H1 (cell line): ENCODE results near the gene GPS2. TPM values are rescaled to one million over a fixed set of nuclear protein-coding genes. Genes with fewer than 3 reads are reported as not detected.

ENCODE experiments used
- CTCF ChIA-PET: fragments of 300-600 bp; sonication (Branson Sonifier 250); formaldehyde crosslinking; loops from one replicate; lab custom pipeline; 2021; ENCODE audit not compliant: partially characterized antibody; lab: Charles Lee
- POLR2A ChIA-PET: fragments of 300-600 bp; sonication (Branson Sonifier 250); formaldehyde crosslinking; loops from one replicate; lab custom pipeline; 2021; ENCODE audit warnings: inconsistent platforms; ENCODE audit not compliant: partially characterized antibody; lab: Charles Lee
- DNase-seq, 2 experiments: peaks; one replicate each; pipeline versions ENCODE4 v3.0.0 to v3.0.0-alpha.2; 2010 to 2022; ENCODE audit warnings: low spot score in 2 of 2, low read depth in 1 of 2, mixed read lengths in 1 of 2
- FAIRE-seq: peaks from 2 replicates; lab custom pipeline; 2011; peaks lifted over from hg19 to GRCh38; lab: Jason Lieb, UNC
- H2AFZ ChIP-seq: 2 replicates; pipeline ENCODE4 v1.8.1; 2012; ENCODE audit warnings: low read length, inconsistent platforms
- H2AK5ac ChIP-seq: 2 replicates; pipeline ENCODE4 v1.6.1; 2013; ENCODE audit warnings: low read depth, low read length
- H2BK120ac ChIP-seq: replicated peaks from 2 replicates; pipeline ENCODE3; 2013; ENCODE audit warnings: low read depth, low read length, inconsistent platforms
- H2BK12ac ChIP-seq: 2 replicates; pipeline ENCODE4 v1.6.1; 2013; ENCODE audit warnings: low read depth, low read length
- H2BK15ac ChIP-seq: 2 replicates; pipeline ENCODE4 v1.6.1; 2013; ENCODE audit warnings: low read length
- H2BK20ac ChIP-seq: 2 replicates; pipeline ENCODE4 v1.6.1; 2013; ENCODE audit warnings: low read length
- H2BK5ac ChIP-seq: 2 replicates; pipeline ENCODE4 v1.6.1; 2013; ENCODE audit warnings: low read depth, low read length
- H3K14ac ChIP-seq: 2 replicates; pipeline ENCODE4 v1.6.1; 2013; ENCODE audit warnings: inconsistent platforms; ENCODE audit not compliant: insufficient read length
- H3K18ac ChIP-seq: 2 replicates; pipeline ENCODE4 v1.6.1; 2013; ENCODE audit warnings: low read length; ENCODE audit errors: extremely low read depth
- H3K23ac ChIP-seq: 2 replicates; pipeline ENCODE4 v1.6.1; 2013; ENCODE audit warnings: inconsistent platforms; ENCODE audit not compliant: insufficient read length
- H3K23me2 ChIP-seq: 2 replicates; pipeline ENCODE4 v1.6.1; 2013; ENCODE audit warnings: low read depth, low read length
- H3K27ac ChIP-seq: 2 replicates; pipeline ENCODE4 v1.6.1; 2011; ENCODE audit warnings: low read depth, low read length, inconsistent platforms
- H3K27me3 ChIP-seq, 4 experiments: replicated peaks in 1 of 4; 1 replicate in 1 of 4; 2 replicates in 3 of 4; pipeline versions ENCODE4 v1.6.1 to v1.8.1; 2011 to 2013; ENCODE audit warnings: low read length in 3 of 4, mild to moderate bottlenecking in 3 of 4, inconsistent platforms in 2 of 4, mixed read lengths in 2 of 4, moderate library complexity in 1 of 4; ENCODE audit not compliant: control insufficient read depth in 3 of 4, insufficient read depth in 3 of 4; ENCODE audit errors: extremely low read depth in 1 of 4
- H3K36me3 ChIP-seq, 4 experiments: 2 replicates each; pipeline versions ENCODE4 v1.6.1 to v1.8.1; 2011 to 2013; ENCODE audit warnings: mild to moderate bottlenecking in 4 of 4, low read length in 3 of 4, moderate library complexity in 2 of 4, control low read depth in 1 of 4, inconsistent platforms in 1 of 4; ENCODE audit not compliant: insufficient read depth in 4 of 4, control insufficient read depth in 2 of 4
- H3K4ac ChIP-seq: replicated peaks from 2 replicates; pipeline ENCODE3; 2013; ENCODE audit warnings: low read length, low read depth, mixed read lengths, inconsistent platforms; ENCODE audit not compliant: insufficient read length
- H3K4me1 ChIP-seq, 4 experiments: replicated peaks in 1 of 4; 1 replicate in 1 of 4; 2 replicates in 3 of 4; pipeline versions ENCODE4 v1.6.1 to v1.8.1; 2011 to 2013; ENCODE audit warnings: low read length in 3 of 4, inconsistent platforms in 2 of 4, mixed read lengths in 1 of 4; ENCODE audit not compliant: insufficient read depth in 4 of 4, control insufficient read depth in 3 of 4
- H3K4me2 ChIP-seq, 2 experiments: 2 replicates each; pipeline versions ENCODE4 v1.6.1 to v1.8.1; 2011 to 2013; ENCODE audit warnings: low read depth in 2 of 2, low read length in 2 of 2, control low read depth in 1 of 2, inconsistent platforms in 1 of 2, mild to moderate bottlenecking in 1 of 2; ENCODE audit not compliant: insufficient read depth in 1 of 2
- H3K4me3 ChIP-seq, 4 experiments: fragments of 200-600, 300-600 bp in 1 of 4; sonication (generic), shearing (Covaris generic), sonication (Bioruptor Twin) in 1 of 4; 2 replicates each; pipeline versions ENCODE4 v1.5.1 to v1.8.1; 2011 to 2016; ENCODE audit warnings: low read length in 4 of 4, low read depth in 3 of 4, control low read depth in 2 of 4, inconsistent platforms in 2 of 4, mild to moderate bottlenecking in 2 of 4, mixed read lengths in 1 of 4, moderate library complexity in 1 of 4; ENCODE audit not compliant: insufficient read depth in 2 of 4; ENCODE audit errors: extremely low read depth in 1 of 4
- H3K56ac ChIP-seq: replicated peaks from 2 replicates; pipeline ENCODE3; 2013; ENCODE audit warnings: low read depth, mild to moderate bottlenecking, mixed read lengths, low read length, inconsistent platforms; ENCODE audit not compliant: insufficient read length
- H3K79me1 ChIP-seq: 2 replicates; pipeline ENCODE4 v1.6.1; 2013; ENCODE audit warnings: low read depth, low read length, control low read depth
- H3K79me2 ChIP-seq, 2 experiments: 2 replicates each; pipeline versions ENCODE4 v1.6.1 to v1.8.1; 2012 to 2013; ENCODE audit warnings: low read length in 2 of 2, mild to moderate bottlenecking in 2 of 2, inconsistent platforms in 1 of 2; ENCODE audit not compliant: insufficient read depth in 2 of 2, control insufficient read depth in 1 of 2
- H3K9ac ChIP-seq, 4 experiments: replicated peaks in 1 of 4; 1 replicate in 1 of 4; 2 replicates in 3 of 4; pipeline versions ENCODE4 v1.6.1 to v1.8.1; 2011 to 2013; ENCODE audit warnings: low read depth in 3 of 4, low read length in 3 of 4, control low read depth in 2 of 4, mild to moderate bottlenecking in 2 of 4, moderate library complexity in 2 of 4, inconsistent platforms in 1 of 4; ENCODE audit errors: extremely low read depth in 1 of 4
- H3K9me3 ChIP-seq, 2 experiments: 2 replicates each; pipeline versions ENCODE4 v1.6.1 to v1.8.1; 2012 to 2013; ENCODE audit warnings: mild to moderate bottlenecking in 2 of 2, moderate library complexity in 2 of 2, control low read depth in 1 of 2, inconsistent platforms in 1 of 2, low read depth in 1 of 2, low read length in 1 of 2, mixed read lengths in 1 of 2; ENCODE audit not compliant: insufficient read depth in 2 of 2
- H4K20me1 ChIP-seq, 2 experiments: replicated peaks in 1 of 2; 2 replicates each; pipeline versions ENCODE3 to v1.8.1; 2011 to 2013; ENCODE audit warnings: inconsistent platforms in 2 of 2, low read length in 2 of 2, mild to moderate bottlenecking in 1 of 2; ENCODE audit not compliant: insufficient read depth in 2 of 2, control insufficient read depth in 1 of 2
- H4K5ac ChIP-seq: 2 replicates; pipeline ENCODE4 v1.6.1; 2013; ENCODE audit warnings: low read length, low read depth, mixed read lengths, inconsistent platforms; ENCODE audit not compliant: insufficient read length
- H4K8ac ChIP-seq: 2 replicates; pipeline ENCODE4 v1.8.0; 2013; ENCODE audit warnings: mild to moderate bottlenecking, moderate library complexity, low read length, inconsistent platforms; ENCODE audit not compliant: insufficient read depth; ENCODE audit errors: extremely low read depth
- H4K91ac ChIP-seq: replicated peaks from 2 replicates; pipeline ENCODE3; 2013; ENCODE audit warnings: low read length, mixed read lengths, inconsistent platforms; ENCODE audit not compliant: insufficient read length
- ASH2L ChIP-seq: fragments of 200-600, 300-600 bp; sonication (generic); IDR thresholded peaks from one replicate; pipeline ENCODE4 v1.7.1; 2017; ENCODE audit warnings: low read length
- CTBP2 ChIP-seq: IDR thresholded peaks from 2 replicates; pipeline ENCODE4 v1.7.0; 2011; ENCODE audit warnings: borderline replicate concordance, mild to moderate bottlenecking, moderate library complexity, mixed read lengths, low read length; ENCODE audit not compliant: insufficient read depth, insufficient read length
- FOSL1 ChIP-seq: IDR thresholded peaks from 2 replicates; pipeline ENCODE4 v1.6.1; 2011; ENCODE audit warnings: mild to moderate bottlenecking, low read depth, low read length, moderate library complexity; ENCODE audit not compliant: insufficient read depth
- GABPA ChIP-seq: IDR thresholded peaks from 2 replicates; pipeline ENCODE4 v1.6.1; 2011; ENCODE audit warnings: mild to moderate bottlenecking, low read length, moderate library complexity, borderline replicate concordance; ENCODE audit not compliant: insufficient read depth
- MAX ChIP-seq: IDR thresholded peaks from 2 replicates; pipeline ENCODE4 v1.6.1; 2012; ENCODE audit warnings: inconsistent platforms
- POLR2A ChIP-seq, 2 experiments: IDR thresholded peaks; 1 replicate in 1 of 2; 2 replicates in 1 of 2; pipeline ENCODE4 v1.6.1; 2011; ENCODE audit warnings: low read depth in 2 of 2, low read length in 2 of 2, mild to moderate bottlenecking in 2 of 2; ENCODE audit errors: control extremely low read depth in 1 of 2
- RAD21 ChIP-seq, 2 experiments: IDR thresholded peaks in 1 of 2; conservative IDR thresholded peaks in 1 of 2; 2 replicates each; pipeline ENCODE4 v1.6.1; 2011; ENCODE audit warnings: low read depth in 2 of 2, low read length in 2 of 2, improper control_type of control experiment in 1 of 2, inconsistent platforms in 1 of 2, mild to moderate bottlenecking in 1 of 2, moderate library complexity in 1 of 2
- TCF12 ChIP-seq: IDR thresholded peaks from 2 replicates; pipeline ENCODE4 v1.6.1; 2011; ENCODE audit warnings: low read depth, mild to moderate bottlenecking, low read length
- TEAD4 ChIP-seq: IDR thresholded peaks from 2 replicates; pipeline ENCODE4 v1.6.1; 2012; ENCODE audit warnings: low read depth, low read length, inconsistent platforms, mixed read lengths
- WGBS, 2 experiments: shearing (Covaris generic) in 1 of 2; methylation state at CpG; one replicate each; pipeline versions ENCODE4 v1.1.6 to v1.1.7; 2013 to 2015; ENCODE audit warnings: low lambda C conversion rate in 2 of 2, mixed read lengths in 2 of 2, inconsistent platforms in 1 of 2, low coverage in 1 of 2, missing lambda C conversion rate in 1 of 2; ENCODE audit not compliant: insufficient replicate concordance in 2 of 2, insufficient coverage in 1 of 2, insufficient read length in 1 of 2; ENCODE audit errors: extremely low coverage in 1 of 2, missing lambda C conversion rate in 1 of 2; 5-methylcytosine and 5-hydroxymethylcytosine counted together
- polyA plus RNA-seq, 7 experiments: library from polyadenylated mRNA; depleted of rRNA in 3 of 7; stranded (reverse) in 5 of 7; unstranded in 2 of 7; fragments of >200 nt in 5 of 7; fragments of 200-250 nt in 2 of 7; gene quantifications; 1 replicate in 5 of 7; 2 replicates in 1 of 7; 4 replicates in 1 of 7; pipeline versions ENCODE4 v1.2.1 to v1.2.3, GENCODE V29; 2011 to 2013; ENCODE audit warnings: missing spikeins in 2 of 7, mixed read lengths in 2 of 7
- total RNA-seq: library from RNA; stranded (reverse); fragmentation: NEBNext Ultra II Directional; extraction: Animal tissue kit (Norgen Biotek cat#: 25700); gene quantifications from 2 replicates; pipeline ENCODE4 v1.2.1, GENCODE V29; 2021

Gene GPS2
- total and polyA plus RNA-seq, 2 of the 8 experiments (the other 6 are each of a cell fraction or from before 2014, with no cell fraction given): 67.0 to 152 TPM

DNA sequence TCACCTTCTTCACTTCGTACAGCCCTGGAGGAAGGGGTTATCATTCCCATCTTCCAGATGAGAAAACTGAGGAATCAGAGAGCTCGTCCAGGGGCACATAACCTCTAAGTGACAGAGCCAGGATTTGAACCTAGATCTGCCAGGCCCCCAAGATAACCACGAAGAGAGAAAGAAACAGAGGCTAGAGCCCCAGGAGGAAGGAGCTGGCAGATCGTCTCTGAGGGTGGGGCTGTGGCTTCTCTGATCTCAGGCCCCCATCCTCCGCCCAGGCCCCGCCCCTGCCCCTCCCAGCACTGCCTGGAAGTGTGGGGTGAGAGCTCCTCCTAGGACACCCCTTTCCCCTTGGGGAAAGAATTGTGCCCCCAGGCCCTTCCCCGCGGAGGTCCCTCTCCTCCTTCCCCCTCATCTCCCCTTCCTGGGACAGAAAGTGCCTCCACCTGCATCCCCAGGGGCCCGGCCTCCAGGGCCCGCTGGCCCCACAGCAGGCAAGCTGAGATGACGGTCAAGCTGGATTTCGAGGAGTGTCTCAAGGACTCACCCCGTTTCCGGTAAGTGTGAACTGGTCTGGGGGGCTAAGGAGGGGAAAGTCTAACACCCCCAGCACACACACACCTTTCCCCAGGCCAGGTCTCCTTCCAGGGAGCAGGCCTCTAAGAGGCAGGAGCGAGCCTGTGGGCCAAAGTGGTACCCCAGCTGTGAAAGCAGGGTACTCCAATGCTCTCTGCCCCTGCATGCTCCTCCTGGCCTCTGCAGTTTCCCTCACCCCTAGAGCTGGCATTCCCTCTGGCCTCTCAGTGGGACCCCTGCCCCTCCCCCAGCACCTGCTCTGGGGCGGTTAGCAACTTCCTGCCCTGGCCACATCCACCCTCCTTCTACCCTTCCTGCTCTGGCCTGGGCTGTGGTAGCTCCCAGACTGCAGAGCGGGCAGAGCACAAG, 21.3 kb upstream of the GPS2 start, which contains the start of gene ACAP1:
Gene ACAP1 (plus strand): TSS at position 290 of the 936 bp plus-strand sequence. CDS start 206 bp downstream, at position 496.
- H3K23me2 ChIP-seq: no peaks in the 10 kb centered on the region; the same call in 1 of the 2 replicates
- H3K23ac ChIP-seq: no peak within 1 kb of the TSS
- FAIRE-seq (no peak), DNase-seq (peak; percentile 44 to 79)
- peak within 1 kb of the TSS; percentile 71 for H3K4ac ChIP-seq
- H3K14ac ChIP-seq: no peak within 1 kb of the TSS
- H2BK12ac ChIP-seq: peak within 1 kb of the TSS; percentile 77; the same call in 1 of the 2 replicates
- peak within 1 kb of the TSS; percentile 72 for H3K18ac ChIP-seq
- 34% methylated on average over 17 of the region's 17 CpGs; no CpG with 5 or more reads in 1 of the 2 experiments for WGBS, 2 experiments
- no peaks in the 10 kb centered on the region for H3K9me3 ChIP-seq
- peak within 1 kb of the TSS; percentile 82 for H2BK5ac ChIP-seq
- POLR2A ChIA-PET: interaction anchor here (0.7 to 6.9 kb wide), 28 partner anchors 10 to 247 kb away, joined by 3 to 93 read pairs (median 5); partner anchors contain the start of genes GPS2, KCTD11, MPDU1 and NEURL4
- H2AK5ac ChIP-seq: peak within 1 kb of the TSS; percentile 71; the same call in 1 of the 2 replicates
- H3K4me3 ChIP-seq: peak within 1 kb of the TSS in 3 of 4 experiments; percentile 10 to 52 (median 32); a peak in 6 of 8 replicates
- H4K5ac ChIP-seq: peak within 1 kb of the TSS; percentile 87
- H3K4me2 ChIP-seq: peak within 1 kb of the TSS; percentile 59 to 82
- H3K27ac ChIP-seq: peak within 1 kb of the TSS; percentile 51; the same call in 1 of the 2 replicates
- 0 out of 2 replicates have a peak within 1 kb of the TSS, but pooled peaks have one; percentile 6 for H2AFZ ChIP-seq
- peak within 1 kb of the TSS; percentile 98 for H2BK20ac ChIP-seq
- H3K56ac ChIP-seq: peak within 1 kb of the TSS; percentile 23
- no peaks in the 10 kb centered on the region for H4K20me1 ChIP-seq
- H2BK120ac ChIP-seq: peak within 1 kb of the TSS; percentile 78
- no peaks in the 10 kb centered on the region for H3K36me3 ChIP-seq
- H3K79me1 ChIP-seq: no peaks in the 10 kb centered on the region
- H3K9ac ChIP-seq: peak within 1 kb of the TSS in 3 of 4 experiments; percentile 48 to 56 (median 51); a peak in 5 of 7 replicates
- H4K91ac ChIP-seq: peak within 1 kb of the TSS; percentile 81
- peaks cover 3 to 16% (median 14%) of the 10 kb centered on the region in 4 experiments for H3K4me1 ChIP-seq
- CTCF ChIA-PET: interaction anchor here (0.8 to 6.0 kb wide), 16 partner anchors 9 to 296 kb away, joined by 3 to 82 read pairs (median 6); partner anchors contain the start of genes KCTD11, SLC2A4, SOX15 and TMEM95
- no peaks in the 10 kb centered on the region for H3K27me3 ChIP-seq
- H2BK15ac ChIP-seq: peak within 1 kb of the TSS; percentile 55; the same call in 1 of the 2 replicates
- no peaks in the 10 kb centered on the region for H3K79me2 ChIP-seq
- H4K8ac ChIP-seq: peak within 1 kb of the TSS; percentile 66
- TF ChIP-seq TEAD4 (0 out of 2 replicates have a peak, but pooled peaks have one; percentile 41), RAD21 (IDR thresholded peaks at IDR 0.05 in 1 of 2, conservative IDR thresholded peaks at IDR 0.05 in 1 of 2; ENCODE audit: low read depth in 2 of 2, low read length in 2 of 2) (peak in 1 of 2 experiments; percentile 16; a peak in 1 of 4 replicates), GABPA (peak; percentile 49; the same call in 1 of the 2 replicates), POLR2A (IDR thresholded peaks at IDR 0.05; ENCODE audit: control extremely low read depth in 1 of 2, low read depth in 2 of 2, low read length in 2 of 2) (peak in 1 of 2 experiments; percentile 32; a peak in 2 of 3 replicates), CTBP2 (peak; percentile 73), FOSL1 (no peak), ASH2L (peak; percentile 85), MAX (peak; percentile 54), TCF12 (peak; percentile 56; the same call in 1 of the 2 replicates)
